Eye (tissue), 1 donor: ENCODE data around the gene PARP1.
"Not testable (repeated sequence)": the region's sequence is repeated elsewhere in the genome, so short reads cannot be mapped to it uniquely, and the experiment has no call there.

Experiments used
- DNase-seq: peaks from one replicate; pipeline ENCODE4 v3.0.0-alpha.2; 2015

PARP1 gene

DNA sequence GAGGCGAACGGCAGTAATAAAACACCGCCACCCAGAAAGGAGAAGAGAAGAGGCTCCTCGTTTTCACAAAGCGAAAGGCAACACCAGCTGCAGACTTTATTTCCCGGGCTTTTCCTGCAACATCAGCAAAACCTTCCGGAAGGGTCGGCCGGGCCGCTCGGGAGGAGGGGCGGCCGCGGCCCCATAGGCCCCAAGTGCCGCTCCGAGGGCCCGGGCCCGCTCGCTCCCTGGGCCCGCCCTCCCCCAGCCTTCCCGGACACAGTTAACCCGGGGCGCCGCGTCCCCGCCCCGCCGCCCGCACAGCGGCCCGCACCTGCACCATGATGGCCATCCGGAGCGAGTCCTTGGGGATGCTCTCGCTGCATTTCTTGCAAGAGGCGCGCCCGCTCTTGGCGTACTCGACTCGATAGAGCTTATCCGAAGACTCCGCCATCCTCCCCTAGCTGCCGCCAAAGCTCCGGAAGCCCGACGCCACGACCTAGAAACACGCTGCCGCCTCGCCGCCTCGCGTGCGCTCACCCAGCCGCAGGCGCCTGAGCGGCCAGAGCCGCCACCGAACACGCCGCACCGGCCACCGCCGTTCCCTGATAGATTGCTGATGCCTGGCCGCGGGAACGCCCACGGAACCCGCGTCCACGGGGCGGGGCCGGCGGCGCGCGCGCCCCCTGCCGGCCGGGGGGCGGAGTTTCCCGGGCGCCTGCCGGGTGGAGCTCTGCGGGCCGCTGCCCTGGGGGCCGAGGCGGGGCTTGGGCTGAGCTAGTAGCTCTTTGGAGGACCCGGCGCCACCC is at the start of gene PARP1:
PARP1 (minus strand) TSS at position 597 of the 788 bp plus-strand sequence; CDS start at position 433, 164 bp downstream.
- DNase-seq = peak; percentile 94

DNA sequence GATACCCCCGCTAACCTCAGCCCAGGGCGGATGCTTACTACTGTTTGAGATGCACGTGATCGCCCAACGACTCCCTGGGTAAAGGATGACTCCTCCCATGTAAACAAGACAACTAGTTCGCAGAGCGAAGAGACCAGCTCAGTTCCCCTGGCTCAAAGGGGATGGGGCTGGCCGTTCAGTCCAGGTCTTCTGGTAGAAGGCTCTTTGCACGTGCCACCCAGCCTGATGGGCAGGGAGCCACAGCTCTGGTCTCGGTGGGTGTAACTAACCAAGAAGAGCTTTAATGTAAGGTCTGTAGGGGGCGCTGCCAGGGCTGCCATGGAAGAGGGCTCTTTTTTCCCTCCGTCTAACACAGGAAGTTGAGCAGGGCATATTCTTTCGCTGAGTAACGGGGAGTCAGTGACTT is 49.4 kb upstream of the PARP1 start:
- no peak for DNase-seq

- no peak for DNase-seq
Observed at GRCh38 chr1:226455843-226456242, 48.0 kb upstream of the PARP1 start.

- no peak for DNase-seq
Observed at GRCh38 chr1:226454349-226454748, 46.5 kb upstream of the PARP1 start.

- peak; percentile 46 for DNase-seq
Observed at GRCh38 chr1:226453015-226453704, 45.3 kb upstream of the PARP1 start.

GRCh38 chr1:226450688-226451087 is 42.8 kb upstream of the PARP1 start:
- no peak for DNase-seq

DNA sequence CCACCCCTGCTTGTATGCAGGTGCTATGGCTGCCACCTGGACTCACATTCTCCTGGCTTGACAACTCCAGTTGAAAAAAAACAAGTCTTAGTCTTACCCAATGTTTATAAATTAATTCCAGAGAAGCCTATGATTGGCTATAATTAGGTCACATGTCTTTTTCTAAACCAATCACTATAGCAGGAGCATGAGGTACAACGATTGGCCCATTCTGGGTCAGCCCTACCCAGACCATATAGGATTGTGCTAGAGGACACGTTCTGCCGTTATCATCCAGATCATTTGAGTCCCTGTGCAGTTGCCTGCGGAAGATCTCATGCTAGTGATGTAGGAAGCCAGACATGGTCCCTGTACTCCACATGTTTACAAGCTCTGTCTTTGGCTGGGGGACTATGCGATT is 41.9 kb upstream of the PARP1 start:
- DNase-seq = no peak

- DNase-seq = no peak
Observed at GRCh38 chr1:226447932-226448665, 40.2 kb upstream of the PARP1 start.

DNA sequence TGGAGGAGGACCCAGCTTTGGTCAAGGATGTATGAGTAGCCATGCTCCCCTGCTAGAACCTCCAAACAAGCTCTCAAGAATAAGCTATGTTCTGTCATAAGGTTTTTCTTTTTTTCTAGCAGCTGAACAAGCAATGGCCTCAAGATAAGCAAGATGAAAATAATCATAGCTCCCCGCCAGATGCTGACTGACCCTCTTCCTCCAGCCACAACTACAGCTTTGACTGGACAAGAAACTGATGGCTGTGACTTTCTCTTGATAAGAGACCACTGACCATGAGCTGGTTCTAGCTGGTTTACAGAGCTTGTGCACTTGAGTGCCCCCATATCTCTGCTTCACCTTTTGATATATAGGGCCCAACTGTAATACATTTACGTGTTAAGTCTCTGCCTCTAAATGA is 38.2 kb upstream of the PARP1 start:
- no peak for DNase-seq

GRCh38 chr1:226444901-226445300 is 37.0 kb upstream of the PARP1 start:
- no peak for DNase-seq

DNA sequence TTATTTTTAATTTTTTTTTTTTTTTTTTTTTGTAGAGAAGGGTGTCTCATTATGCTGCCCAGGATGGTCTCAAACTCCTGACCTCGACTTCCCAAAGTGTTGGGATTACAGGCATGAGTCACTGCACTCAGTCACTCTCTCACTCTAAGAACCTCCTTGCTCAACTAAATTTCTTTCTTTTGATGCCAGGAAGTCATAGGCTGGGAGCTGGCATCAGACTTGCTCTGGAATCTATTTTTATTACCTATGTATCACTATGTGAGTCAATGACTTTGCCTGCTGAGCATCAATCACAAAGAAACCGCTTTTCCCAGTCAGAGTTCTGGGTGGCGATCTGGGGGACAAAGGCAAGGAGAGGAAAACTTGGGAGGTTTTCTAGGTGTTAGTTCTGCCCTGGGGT is 35.5 kb upstream of the PARP1 start:
- no peak for DNase-seq

DNA sequence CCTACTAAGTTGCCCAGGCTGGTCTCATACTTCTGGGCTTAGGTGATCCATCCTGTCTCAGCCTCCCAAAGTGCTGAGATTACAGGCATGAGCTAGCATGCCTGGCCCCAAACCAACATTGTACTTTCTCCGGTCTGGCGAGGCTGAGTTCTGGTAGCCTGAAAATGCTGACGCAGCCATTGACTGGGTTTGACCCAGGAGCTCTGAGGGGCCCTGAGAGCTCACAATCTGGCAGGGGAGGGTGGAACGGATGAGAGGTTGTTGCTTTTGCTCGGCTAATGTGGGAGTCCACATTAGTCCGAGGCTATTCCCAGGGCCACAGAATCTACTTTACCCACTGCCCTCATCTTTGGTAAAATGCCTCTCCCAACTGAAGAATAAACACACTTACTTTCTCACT is 35.1 kb upstream of the PARP1 start:
- no peak for DNase-seq

DNA sequence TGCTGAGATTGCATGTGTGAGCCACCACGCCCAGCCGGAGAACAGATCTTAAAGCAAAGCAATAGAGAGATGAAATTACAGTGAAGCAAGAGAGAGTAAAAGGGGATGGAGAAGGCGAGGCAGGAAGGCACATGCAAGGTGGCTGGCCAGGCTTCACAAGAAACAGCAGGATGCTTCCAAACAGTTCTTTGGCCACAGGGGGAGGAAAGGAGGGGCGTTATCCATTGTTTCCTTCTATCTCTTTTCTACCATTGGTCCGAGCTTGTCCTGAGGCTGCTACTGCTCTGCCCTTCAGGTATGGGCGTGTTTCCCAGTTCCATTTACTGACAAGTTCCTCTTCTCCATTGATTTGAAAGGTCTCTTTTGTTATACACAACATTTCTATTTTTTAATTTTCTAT is 33.7 kb upstream of the PARP1 start:
- no peak for DNase-seq

- DNase-seq = no peak
Observed at GRCh38 chr1:226440512-226440911, 32.6 kb upstream of the PARP1 start.

DNA sequence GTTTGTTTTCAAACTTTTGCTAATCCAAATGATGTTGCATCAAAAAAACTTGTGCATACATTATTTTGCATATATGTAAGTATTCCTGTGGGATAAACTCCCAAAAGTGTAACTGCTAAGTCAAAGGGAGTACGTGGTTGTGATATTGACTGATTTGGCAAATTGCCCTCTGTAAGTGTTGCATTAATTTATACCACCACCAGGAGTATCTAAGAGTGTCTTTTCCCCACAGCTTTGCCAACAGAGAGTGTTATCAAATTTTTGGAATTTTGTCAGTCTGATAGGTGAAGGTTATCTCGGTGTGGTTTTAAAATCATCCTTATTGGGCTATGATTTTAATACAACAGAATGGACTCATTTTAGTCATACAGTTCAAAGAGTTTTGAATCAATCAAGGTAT is 30.1 kb upstream of the PARP1 start:
- no peak for DNase-seq

DNA sequence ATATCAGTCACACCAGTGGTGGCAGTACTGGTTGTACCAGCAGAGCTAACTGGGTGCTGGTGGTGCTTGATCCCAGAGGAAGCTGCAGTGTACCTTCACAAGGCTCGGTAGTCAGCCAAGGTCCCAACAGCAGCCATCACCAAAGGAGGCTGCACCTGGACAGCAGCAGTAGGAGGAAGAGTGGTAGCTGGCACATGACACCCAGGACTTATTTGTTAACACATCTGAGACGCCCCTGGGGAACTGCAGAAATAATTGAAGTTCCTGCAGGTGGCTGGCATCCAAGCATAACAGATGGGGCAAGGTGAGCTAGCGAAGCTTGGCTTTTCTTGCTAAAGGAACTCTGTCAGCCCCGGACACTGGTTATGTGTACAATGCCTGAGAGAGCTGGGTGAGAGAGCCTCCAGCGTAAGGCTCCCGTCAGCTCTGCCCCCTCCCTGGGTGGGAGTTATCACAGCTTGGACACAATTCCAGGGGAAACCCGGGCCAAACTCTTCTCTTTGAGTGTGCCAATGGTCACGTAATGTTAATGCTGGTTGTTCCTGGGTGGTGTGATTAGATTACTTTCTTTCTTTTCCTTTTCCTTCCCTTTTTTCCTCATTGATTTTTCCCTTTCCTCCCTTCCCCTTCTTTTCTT is 29.1 kb upstream of the PARP1 start:
- no peak for DNase-seq

DNA sequence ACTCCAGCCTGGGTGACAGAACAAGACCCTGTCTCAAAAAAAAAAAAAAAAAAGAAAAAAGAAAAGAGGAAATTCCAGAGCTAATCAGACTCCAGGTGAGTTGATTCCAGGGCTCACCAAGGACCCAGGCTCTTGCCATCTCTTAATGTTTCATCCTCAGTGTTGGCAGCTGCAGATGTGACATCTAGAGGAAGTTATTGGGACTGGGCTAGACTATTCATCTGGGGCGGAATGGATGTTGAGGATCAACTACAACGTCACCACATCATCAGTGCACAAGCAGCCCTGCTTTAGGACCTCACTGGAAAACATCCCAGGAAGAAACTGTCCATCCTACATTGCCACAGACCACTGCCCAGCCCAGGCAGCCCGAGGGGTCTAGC is 28.6 kb upstream of the PARP1 start:
- no peak for DNase-seq

DNA sequence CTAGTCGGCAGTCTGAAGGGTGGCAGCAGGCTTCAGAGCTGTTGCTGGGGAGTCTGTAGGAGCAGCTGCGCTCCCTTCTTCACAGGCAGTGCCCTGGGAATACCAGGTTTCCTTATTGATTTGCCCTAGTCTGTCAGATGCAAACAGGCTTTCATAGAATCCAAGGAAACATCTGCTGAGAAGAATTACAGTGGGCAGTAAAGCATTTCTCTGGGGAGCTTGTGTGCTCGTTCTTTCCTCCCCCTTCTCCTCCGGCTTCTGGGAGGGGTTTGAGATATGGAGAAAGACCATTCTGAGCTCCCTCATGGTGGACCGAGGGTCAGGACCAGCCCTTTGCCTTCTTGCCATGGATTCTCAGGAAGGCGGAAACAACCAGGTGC is 25.4 kb upstream of the PARP1 start:
- peak; percentile 78 for DNase-seq

DNA sequence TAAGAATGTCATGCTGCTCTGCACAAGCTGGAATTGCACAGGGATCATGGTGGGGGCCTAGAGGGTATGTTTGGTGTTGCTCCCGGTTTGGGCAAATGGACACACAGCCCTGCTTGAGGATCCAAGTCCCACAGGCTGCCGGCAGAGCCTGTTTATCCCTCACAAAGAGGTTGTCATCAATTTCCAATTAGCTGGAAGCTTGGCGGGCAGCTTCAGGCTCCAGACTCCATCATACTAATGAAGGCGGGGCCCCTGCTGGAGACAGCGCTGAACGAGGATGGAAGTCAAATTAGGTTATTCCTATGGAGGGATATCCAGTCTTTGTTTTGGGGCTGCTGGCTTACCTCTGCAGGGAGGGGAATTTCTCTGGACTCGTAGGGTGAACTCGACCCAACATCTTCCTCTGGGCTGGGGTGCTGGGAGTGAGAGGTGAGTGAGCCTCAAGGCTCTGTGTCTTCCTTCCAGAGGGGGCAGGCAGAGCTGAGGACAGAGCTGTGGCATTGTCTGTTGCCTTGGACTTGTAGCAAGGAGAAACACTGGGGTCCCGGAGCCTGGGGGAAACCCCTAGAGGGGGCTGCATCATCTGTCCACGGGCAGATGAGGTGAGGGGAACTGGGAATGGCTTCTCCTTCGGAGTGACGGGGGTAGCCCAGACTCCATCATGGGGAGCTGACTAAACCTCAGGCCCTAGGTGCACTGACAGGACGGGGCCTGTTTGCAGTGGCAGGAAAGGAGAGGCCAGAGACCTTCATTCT is 24.9 kb upstream of the PARP1 start:
- DNase-seq = peak; percentile 75

DNA sequence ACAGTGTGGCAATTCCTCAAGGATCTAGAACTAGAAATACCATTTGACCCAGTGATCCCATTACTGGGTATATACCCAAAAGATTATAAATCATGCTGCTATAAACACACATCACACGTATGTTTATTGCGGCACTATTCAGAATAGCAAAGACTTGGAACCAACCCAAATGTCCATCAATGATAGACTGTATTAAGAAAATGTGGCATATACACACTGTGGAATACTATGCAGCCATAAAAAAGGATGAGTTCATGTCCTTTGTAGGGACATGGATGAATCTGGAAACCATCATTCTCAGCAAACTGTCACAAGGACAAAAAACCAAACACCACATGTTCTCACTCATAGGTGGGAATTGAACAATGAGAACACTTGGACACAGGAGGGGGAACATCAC is 24.0 kb upstream of the PARP1 start:
- DNase-seq = not testable (repeated sequence)

DNA sequence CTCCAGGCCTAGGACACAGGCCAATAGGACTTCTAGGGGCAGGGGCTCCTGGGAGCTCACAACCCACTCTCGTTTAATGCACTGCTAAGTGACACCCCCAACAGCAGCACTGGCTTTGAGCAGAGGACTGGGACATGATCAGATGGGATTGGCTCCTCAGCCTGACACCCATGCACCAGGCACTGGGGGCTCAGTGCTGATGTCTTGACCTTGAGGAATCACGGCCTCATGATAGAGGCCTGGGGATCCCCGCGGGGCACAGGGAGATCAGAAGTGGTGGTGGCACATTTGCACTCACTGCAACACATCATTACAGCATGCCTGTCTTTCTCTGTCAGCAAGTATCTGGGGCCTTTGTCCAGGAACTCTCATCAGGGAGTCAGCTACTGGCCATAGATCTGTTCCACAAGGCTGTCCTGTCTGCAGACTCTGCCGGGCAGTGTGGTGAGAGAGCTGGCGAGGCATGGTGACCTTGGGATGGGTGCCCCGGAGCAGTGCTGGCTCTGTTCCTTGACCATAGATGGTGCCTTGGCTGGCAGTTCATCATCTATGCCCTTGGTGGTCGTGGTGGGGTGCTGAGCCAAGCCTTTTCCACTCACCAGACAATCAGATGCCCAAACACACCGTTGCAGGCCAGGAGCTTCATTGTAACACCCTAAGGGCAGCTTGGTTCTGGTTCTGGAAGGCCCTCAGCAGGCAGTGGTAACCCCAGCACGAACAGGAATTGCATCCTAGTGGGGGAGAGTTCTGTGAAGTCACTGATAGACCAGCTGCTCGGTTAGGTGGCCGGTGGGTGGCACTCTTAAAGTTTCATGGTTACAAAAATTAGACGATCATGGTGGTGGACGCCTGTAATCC is 22.2 kb upstream of the PARP1 start:
- peak; percentile 5 for DNase-seq
